HG02642 (cell line): ENCODE measurements around the gene CCP110.

Experiments
- ATAC-seq: cut with Tn5 transposase; IDR thresholded peaks from one replicate; pipeline ENCODE4 v1.9.1; 2021; ENCODE audit warnings: mild to moderate bottlenecking; ENCODE audit not compliant: unreplicated experiment, poor library complexity

Gene CCP110

DNA sequence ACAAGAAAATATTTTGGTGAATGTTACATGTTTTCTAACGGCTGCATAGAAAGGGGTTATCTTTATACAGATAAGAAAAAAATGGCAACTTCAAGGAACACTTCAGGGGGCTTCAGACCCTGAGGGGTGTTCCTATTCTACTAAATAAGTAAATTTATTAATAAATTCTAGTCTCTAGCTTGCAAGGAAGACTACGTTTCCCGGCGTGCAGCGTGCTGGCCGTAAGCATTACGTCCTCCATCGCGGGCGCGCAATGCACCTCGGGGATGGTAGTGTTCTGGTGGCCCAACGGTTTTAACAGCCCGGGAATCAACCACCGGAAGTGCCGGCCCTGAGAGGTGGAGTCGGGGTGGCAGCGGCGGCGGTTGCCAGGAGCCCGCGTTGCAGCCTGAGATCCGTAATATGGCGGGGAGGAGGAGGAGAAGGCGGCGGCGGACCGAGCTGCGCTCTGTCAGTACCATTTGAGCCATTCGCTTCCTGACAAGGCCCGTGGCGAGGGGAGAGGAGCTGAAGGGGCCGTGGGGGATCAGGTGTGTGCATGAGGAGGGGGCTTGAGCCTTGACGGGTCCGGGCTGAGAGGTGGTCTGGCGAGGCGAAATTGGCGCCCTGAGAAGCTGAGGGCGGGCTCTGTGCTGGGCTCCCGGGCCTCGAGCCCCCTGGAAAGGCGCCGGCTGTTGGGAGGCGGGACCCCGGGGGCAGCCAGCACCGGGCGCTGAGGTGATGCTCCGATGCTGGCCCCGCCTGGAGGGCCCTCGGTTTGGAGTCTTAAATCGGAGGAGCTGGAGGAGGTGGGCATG is at the start of gene CCP110:
Gene CCP110, plus strand, starts transcription at position 384 of the 797 bp plus-strand sequence. CDS start 3,940 bp downstream, outside the sequence.
- peak; percentile 75 for ATAC-seq

GRCh38 chr16:19474617-19475016 is 49.1 kb upstream of the CCP110 start:
- ATAC-seq: no peak

GRCh38 chr16:19478505-19478904 is 45.2 kb upstream of the CCP110 start:
- ATAC-seq: no peak

DNA sequence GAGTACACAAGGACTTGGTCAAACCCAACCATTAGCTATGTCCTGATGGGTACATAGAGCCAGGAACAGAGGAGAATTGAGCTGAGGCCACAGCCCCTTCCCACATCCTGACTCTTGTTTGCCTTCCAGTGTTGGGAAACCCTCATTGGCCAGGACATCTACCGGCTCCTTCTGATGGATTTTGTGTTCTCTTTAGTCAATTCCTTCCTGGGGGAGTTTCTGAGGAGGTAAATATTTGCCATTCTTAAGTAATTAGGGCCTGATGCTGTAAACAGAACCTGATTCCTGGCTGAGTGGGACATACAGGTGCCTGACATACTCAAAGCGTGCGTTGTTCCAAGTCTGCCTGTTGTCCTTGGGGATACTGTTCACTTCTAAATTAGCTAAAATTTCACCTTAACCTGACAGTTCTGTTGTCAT is 44.4 kb upstream of the CCP110 start:
- ATAC-seq: no peak

DNA sequence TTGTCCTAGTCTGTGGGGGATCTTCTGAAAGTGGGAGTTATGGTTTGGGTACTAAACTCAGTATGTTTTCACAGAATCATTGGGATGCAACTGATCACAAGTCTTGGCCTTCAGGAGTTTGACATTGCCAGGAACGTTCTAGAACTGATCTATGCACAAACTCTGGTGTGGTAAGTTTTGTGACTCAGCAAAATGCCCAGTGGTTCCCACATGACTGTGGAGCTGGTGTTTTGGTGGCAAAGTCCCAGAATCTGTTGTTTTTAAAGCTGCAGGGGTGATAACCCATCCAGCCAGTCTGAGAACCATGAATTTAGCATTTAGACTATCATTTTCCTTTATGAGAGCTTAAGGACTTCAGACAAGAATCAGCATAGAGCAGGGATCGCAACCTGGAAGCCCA is 42.4 kb upstream of the CCP110 start:
- ATAC-seq: no peak

DNA sequence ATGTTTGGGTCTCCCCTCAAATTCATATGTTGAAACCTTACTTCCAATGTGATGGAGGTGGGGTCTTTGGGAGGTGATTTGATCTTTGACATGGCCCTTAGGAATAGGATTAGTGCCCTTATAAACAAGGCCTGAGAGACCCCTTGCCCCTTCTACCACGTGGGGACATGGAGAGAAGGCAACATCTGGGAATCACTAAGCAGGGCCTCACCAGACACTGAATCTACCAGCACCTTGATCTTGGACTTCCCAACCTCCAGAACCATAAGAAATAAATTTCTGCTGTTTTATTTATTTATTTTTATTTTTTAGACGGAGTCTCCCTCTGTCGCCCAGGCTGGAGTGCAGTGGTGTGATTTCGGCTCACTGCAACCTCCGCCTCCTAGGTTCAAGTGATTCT is 42.0 kb upstream of the CCP110 start:
- ATAC-seq: no peak

- ATAC-seq: no peak
Observed at GRCh38 chr16:19482291-19482690, 41.5 kb upstream of the CCP110 start.

- no peak for ATAC-seq
Observed at GRCh38 chr16:19484096-19484495, 39.6 kb upstream of the CCP110 start.

DNA sequence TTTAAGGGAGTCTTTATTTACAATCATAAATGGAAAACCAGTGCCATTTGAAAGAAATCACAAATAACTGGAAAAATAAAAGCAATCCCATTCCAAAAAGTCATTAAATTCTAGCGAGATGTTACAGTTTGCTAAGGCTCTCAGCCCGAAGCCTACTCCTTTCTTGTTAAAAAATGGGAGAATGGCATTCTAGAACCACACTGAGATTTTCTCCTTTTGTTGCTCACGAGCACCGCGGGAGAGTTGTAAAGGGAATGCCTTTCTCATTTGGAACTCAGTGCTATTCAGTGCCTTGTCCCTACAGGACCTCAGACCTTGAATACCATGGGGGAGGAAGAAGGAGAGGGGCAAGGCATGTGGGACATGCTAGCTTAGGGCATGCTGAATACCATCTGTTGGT is 38.1 kb upstream of the CCP110 start:
- no peak for ATAC-seq

GRCh38 chr16:19486051-19486450 is 37.7 kb upstream of the CCP110 start:
- no peak for ATAC-seq

- no peak for ATAC-seq
Observed at GRCh38 chr16:19486750-19487325, 36.9 kb upstream of the CCP110 start.

GRCh38 chr16:19488213-19488640 is 35.5 kb upstream of the CCP110 start:
- ATAC-seq: no peak

DNA sequence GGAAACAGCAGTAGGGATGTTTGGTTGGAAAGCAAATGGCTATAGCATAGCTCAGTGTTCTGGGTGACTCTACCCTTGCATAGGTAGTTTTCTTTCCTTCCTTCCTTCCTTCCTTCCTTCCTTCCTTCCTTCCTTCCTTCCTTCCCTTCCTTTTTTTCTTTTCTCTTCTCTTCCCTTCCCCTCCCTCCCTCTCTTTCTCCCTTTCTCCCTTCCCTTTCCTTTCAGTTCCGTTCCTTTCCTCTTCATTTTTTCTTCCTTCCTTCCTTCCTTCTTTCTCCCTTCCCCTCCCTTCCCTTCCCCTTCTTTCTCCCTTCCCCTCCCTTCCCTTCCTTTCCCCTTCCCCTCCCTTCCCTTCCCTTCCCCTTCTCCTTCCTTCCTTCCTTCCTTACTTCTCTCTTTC is 33.1 kb upstream of the CCP110 start:
- ATAC-seq: no peak

DNA sequence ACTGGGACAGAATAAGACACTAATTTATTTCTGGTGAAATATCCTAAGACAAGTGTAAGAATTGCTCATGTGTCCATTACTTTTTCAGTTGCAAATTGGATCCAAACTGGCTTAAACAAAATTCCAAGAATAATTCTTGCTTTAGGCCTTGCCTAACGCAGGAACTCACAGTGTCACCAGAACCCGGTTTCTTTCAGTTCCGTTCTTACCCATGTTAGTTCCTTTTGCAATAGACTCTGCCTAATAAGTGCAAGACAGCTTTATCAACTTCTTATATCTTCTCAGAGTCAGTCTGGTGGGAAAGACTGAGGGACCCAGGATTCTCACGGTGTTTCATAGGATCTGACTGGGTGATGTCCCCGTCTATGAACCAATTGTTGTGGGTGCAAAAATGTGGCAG is 26.6 kb upstream of the CCP110 start:
- ATAC-seq: no peak

DNA sequence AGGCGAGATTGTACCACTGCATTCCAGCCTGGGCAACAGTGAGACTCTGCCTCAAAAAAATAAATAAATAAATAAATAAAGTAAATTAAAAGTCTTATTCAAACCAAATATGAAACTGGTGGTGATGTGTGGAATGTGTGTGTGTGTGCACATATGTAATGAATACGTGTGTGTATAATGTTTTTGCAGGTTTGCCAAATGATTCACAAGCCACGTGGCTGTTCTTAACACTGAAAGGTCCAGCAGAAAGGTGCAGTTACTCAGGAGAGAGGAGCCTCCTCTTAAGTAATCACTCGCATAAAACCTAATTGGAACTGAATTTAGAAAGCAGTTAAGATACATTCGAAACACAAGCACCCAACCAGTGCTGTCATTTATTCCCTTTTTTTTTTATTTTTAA is 24.7 kb upstream of the CCP110 start:
- no peak for ATAC-seq

- ATAC-seq: no peak
Observed at GRCh38 chr16:19499481-19499880, 24.3 kb upstream of the CCP110 start.

DNA sequence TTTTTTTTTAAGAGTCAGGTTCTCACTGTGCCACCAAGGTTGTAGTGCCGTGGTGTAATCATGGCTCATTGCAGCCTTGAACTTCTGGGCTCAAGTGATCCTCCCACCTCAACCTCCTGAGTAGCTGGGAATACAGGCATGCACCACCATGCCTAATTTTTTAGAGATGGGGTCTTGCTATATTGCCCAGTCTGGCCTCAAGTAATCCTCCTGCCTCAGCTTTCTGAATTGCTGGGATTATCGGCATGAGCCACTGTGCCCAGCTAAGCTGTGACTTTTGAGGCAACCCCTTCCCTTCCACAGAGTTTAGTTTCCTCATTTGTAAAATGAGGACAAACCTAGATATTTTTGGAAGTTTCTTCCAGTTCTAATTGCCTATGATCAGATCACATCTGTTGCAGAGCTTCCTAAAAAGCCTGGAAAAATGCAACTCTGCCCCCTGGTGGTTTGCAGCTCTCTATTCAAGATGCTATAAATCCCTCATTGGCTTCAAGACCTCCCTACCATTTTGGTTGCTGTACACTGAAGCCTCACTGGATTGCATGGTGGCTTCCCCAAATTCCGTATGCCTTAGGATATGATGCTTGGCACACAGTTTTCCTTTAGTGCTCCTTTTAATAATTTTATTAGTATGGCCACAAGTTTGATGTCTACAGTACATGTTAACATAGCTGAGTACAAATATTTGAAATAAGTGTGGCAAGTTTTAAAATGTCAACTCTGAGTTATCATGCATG is 21.2 kb upstream of the CCP110 start:
- ATAC-seq: no peak

GRCh38 chr16:19503461-19504075 is 20.2 kb upstream of the CCP110 start:
- ATAC-seq: no peak

- no peak for ATAC-seq
Observed at GRCh38 chr16:19505600-19506303, 18.0 kb upstream of the CCP110 start.

GRCh38 chr16:19506965-19507364 is 16.8 kb upstream of the CCP110 start:
- no peak for ATAC-seq
